Pancreas (tissue), 10 donors: Measurements from ENCODE around the gene HOXA6. TPM values are rescaled to one million over a fixed set of nuclear protein-coding genes. Genes with fewer than 3 reads are reported as not detected.

ENCODE experiments used
- ATAC-seq, 4 donors: fragments of 200-7000 bp; cut with Tn5 transposase; one replicate each; pipeline versions ENCODE4 v1.8.0 to v1.9.1; 2020; ENCODE audit warnings: mild to moderate bottlenecking in 4 of 4, moderate library complexity in 4 of 4
- DNase-seq, 6 donors: peaks; one replicate each; pipeline ENCODE4 v3.0.0-alpha.2; 2020
- FAIRE-seq: peaks from 2 replicates; lab custom pipeline; 2012; peaks lifted over from hg19 to GRCh38; lab: Jason Lieb, UNC
- H3K27ac ChIP-seq, 4 donors: fragments of 200-600 bp; sonication (generic); 1 replicate in 3 of 4; 2 replicates in 1 of 4; pipeline versions ENCODE4 v1.5.0 to v1.8.0; 2020
- H3K27me3 ChIP-seq, 4 donors: fragments of 200-600 bp; one replicate each; pipeline ENCODE4 v1.8.0; 2021
- H3K36me3 ChIP-seq, 3 donors: fragments of 200-600 bp; sonication (generic) in 1 of 3; one replicate each; pipeline versions ENCODE4 v1.5.0 to v1.8.0; 2020 to 2021
- H3K4me1 ChIP-seq, 3 donors: fragments of 200-600 bp; one replicate each; pipeline ENCODE4 v1.8.0; 2021
- H3K4me3 ChIP-seq, 4 donors: fragments of 200-600 bp; sonication (generic) in 2 of 4; one replicate each; pipeline versions ENCODE4 v1.5.0 to v1.8.0; 2020 to 2021
- H3K9me3 ChIP-seq, 4 donors: fragments of 200-600 bp; one replicate each; pipeline ENCODE4 v1.8.0; 2021
- CTCF ChIP-seq, 4 donors: fragments of 200-600 bp; sonication (generic) in 3 of 4; IDR thresholded peaks; one replicate each; pipeline versions ENCODE4 v1.5.0 to v1.8.0; 2021; ENCODE audit warnings: antibody characterized with exemption in 4 of 4
- WGBS, 2 donors: extraction: QIAGEN DNeasy Blood & Tissue Kit; methylation state at CpG; one replicate each; pipeline ENCODE4 v1.1.7; 2013; 5-methylcytosine and 5-hydroxymethylcytosine counted together
- intact Hi-C, 3 donors: fragments of 100-400 bp; cut with DNase I; formaldehyde crosslinking; loops; one replicate each; pipeline versions ENCODE4 v1.11.1 to v1.14.2; 2022
- polyA plus RNA-seq, 2 donors: library from polyadenylated mRNA; stranded (reverse); fragments of 200-250 nt; gene quantifications; one replicate each; pipeline ENCODE4 v1.2.3, GENCODE V29; 2013
- total RNA-seq, 6 donors: library from RNA; stranded (reverse); fragmentation: NEBNext Ultra II Directional in 4 of 6; extraction: Animal tissue kit (Norgen Biotek cat#: 25700) in 4 of 6; gene quantifications; one replicate each; pipeline versions ENCODE4 v1.2.1 to v1.2.4, GENCODE V29; 2021 to 2023
- donor health status: healthy with polysubstance abuse.
- donor health status: DM: no; HTN: no; CAD: no; lungs with moderate emphysema.
- donor health status: DM: no; HTN: no; CAD: no.
- donor health status: control.
- donor health status: control.
- donor health status: Bipolar disorder and iron deficiency.
- donor health status: DM: yes; HTN: yes; CAD: no.
- donor health status: DM: no; HTN: no; CAD: no.
- donor health status: DM: no; HTN: no; CAD: no.
- donor health status: DM: yes; HTN: yes; CAD: no.

HOXA6 gene
- total and polyA plus RNA-seq, 8 donors = 0.12 to 0.34 TPM; not detected in 6

GRCh38 chr7:27183682-27184336 lies 36.2 kb upstream of the HOXA6 start:
- no peaks in the 10 kb centered on the region for H3K36me3 ChIP-seq
- peak in 4 of 6 donors; percentile 3 to 52 (median 8) for DNase-seq
- TF ChIP-seq CTCF (IDR thresholded peaks at IDR 0.05) = no peak
- peaks cover 0 to 88% (median 25%) of the 10 kb centered on the region in 4 donors for H3K27me3 ChIP-seq
- H3K4me3 ChIP-seq = peak overlapping the region in 1 of 4 donors; percentile 38
- H3K27ac ChIP-seq = no peak overlapping the region
- intact Hi-C loops = no loop called here
- no peaks in the 10 kb centered on the region for H3K9me3 ChIP-seq
- FAIRE-seq = no peak
- H3K4me1 ChIP-seq = peaks cover 0 to 12% (median 0%) of the 10 kb centered on the region in 3 donors
- WGBS, 2 donors = 9% methylated on average over 30 of the region's 30 CpGs
- no peak for ATAC-seq

DNA sequence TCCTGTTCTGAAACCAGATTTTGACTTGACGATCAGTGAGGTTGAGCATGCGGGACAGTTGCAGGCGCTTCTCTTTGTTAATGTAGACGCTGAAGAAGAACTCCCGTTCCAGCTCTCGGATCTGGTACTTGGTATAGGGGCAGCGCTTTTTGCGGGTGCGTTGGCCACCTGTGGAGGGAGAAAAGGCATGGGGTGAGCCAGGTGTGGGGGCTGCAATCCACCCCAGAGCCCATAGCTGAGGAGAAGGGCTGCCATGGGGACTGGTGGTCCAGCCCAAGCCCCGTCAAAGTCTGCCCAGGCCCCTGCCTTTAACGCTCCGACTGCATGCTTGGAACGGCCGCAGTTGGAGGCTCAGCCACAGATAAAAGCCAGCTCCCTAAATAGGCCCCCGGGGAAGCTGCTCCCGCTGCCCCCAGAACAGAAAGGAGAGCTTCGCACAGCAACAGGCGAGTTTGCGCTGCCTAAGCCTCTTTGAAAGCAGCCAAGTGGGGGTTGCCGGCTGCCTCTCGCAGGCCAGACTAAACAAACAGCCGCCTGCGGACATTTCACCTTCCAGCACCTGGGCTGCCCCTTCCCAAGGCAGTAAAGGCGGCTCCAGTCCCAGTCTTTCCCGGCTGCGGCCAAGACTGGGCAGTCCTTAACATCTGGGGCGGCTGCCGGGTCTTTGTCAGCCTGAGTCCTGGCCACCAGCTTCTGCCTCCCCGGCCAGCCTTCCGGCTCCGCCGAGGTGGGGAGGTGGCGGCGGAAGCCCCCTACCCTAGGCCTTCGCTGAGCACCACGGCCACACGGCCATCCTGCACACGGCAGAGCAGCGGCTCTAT lies 35.5 kb upstream of the HOXA6 start:
- Histone ChIP-seq H3K9me3 (no peaks in the 10 kb centered on the region), H3K4me3 (no peak overlapping the region), H3K27ac (no peak overlapping the region), H3K36me3 (no peaks in the 10 kb centered on the region), H3K4me1 (peaks cover 0 to 6% (median 0%) of the 10 kb centered on the region in 3 donors), H3K27me3 (peaks cover 3 to 88% (median 29%) of the 10 kb centered on the region in 4 donors)
- intact Hi-C loops = no loop called here
- 10 to 12% methylated on average over 39 of the region's 39 CpGs for WGBS, 2 donors
- FAIRE-seq (no peak), ATAC-seq (no peak), DNase-seq (peak in 5 of 6 donors; percentile 7 to 64 (median 8))
- TF ChIP-seq CTCF (IDR thresholded peaks at IDR 0.05) = no peak

DNA sequence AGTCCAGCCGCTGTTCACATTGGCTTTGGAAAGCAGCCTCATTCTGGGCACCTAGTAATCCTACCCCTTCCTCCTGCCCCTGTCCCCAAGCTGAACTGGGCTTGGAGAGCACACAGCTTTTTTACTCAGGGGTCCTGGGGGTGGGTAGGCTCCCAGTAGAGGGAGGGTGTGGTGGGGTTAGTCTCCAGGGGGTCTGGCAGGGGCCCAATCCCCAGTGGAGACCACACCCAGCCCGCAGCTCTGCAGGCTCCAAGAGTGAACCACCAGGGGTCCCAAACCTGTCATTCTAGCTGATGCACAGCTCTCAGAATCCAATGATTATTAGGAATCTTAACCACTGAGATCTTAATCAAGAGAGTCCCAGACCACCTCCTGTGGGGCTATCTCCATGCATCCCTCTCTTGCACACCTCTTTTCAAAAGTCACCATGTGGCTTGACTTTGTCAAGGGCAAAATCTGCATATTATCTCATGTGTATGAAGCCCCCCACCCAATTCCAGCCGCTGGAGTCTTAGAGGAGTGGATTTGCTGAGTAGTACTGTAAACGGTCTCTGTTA lies 34.8 kb upstream of the HOXA6 start:
- FAIRE-seq = no peak
- Histone ChIP-seq H3K4me1 (peaks cover 0 to 6% (median 0%) of the 10 kb centered on the region in 3 donors), H3K36me3 (no peaks in the 10 kb centered on the region), H3K27me3 (peaks cover 7 to 89% (median 29%) of the 10 kb centered on the region in 4 donors), H3K27ac (no peak overlapping the region), H3K4me3 (no peak overlapping the region), H3K9me3 (no peaks in the 10 kb centered on the region)
- intact Hi-C loops = no loop called here
- WGBS, 2 donors = 23 to 27% methylated on average over 4 of the region's 4 CpGs
- ATAC-seq = no peak
- DNase-seq = peak in 4 of 6 donors; percentile 5 to 21 (median 8)
- no peak for TF ChIP-seq CTCF (IDR thresholded peaks at IDR 0.05)

DNA sequence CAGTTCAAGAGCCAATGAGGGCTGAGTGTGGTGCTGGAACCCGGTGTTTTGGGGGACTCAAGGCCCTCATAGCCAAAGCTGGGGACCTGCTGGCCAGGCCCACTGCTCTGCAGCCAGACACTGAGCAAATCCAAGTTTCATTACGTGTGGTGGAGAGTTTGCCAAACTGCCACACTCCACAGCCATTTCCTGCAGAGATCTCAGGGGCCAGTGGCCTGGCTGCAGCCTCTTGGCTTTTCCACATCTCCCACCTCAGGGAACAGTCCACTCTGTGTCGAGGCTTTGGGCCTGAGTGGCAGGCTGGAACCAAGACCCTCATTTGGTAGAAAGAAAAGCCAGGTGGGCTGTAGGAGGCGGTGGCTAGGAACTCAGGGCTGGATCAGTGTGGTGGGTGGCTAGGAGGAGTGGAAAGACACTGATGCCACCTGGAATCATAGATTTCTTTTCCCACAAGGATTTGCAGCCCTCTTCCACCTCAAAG lies 34.3 kb upstream of the HOXA6 start:
- no peak for ATAC-seq
- no peaks in the 10 kb centered on the region for H3K36me3 ChIP-seq
- no peak overlapping the region for H3K27ac ChIP-seq
- peaks cover 0 to 6% (median 0%) of the 10 kb centered on the region in 3 donors for H3K4me1 ChIP-seq
- no peak for TF ChIP-seq CTCF (IDR thresholded peaks at IDR 0.05)
- no peak overlapping the region for H3K4me3 ChIP-seq
- WGBS, 2 donors = 41 to 47% methylated on average over 4 of the region's 4 CpGs
- H3K27me3 ChIP-seq = peaks cover 7 to 88% (median 28%) of the 10 kb centered on the region in 4 donors
- intact Hi-C loops = no loop called here
- DNase-seq = peak in 2 of 6 donors; percentile 3 to 41
- H3K9me3 ChIP-seq = no peaks in the 10 kb centered on the region
- FAIRE-seq = no peak
